ENCODE results near the gene CREM. TPM values are rescaled to one million over a fixed set of nuclear protein-coding genes. Genes with fewer than 3 reads are reported as not detected.

Gene CREM
- polyA plus RNA-seq, 1 of the 3 experiments (the other 2 are of a cell fraction): 41.4 TPM

GRCh38 chr10:35126062-35126529 lies 550 bp upstream of the CREM start:
- H3K27me3 ChIP-seq (ENCODE audit: insufficient read depth): no peaks in the 10 kb centered on the region
- peaks cover 30% of the 10 kb centered on the region for H3K79me2 ChIP-seq (ENCODE audit: insufficient read depth)
- peak overlapping the region; percentile 43 to 95 for H3K4me3 ChIP-seq (ENCODE audit: low read depth in 2 of 2, low read length in 1 of 2)
- no peaks in the 10 kb centered on the region for H3K9me2 ChIP-seq
- TF ChIP-seq YY1 (IDR thresholded peaks at IDR 0.05; ENCODE audit: low read depth) (no peak), REST (IDR thresholded peaks at IDR 0.05; ENCODE audit: low read depth, low read length) (no peak), RXRA (IDR thresholded peaks at IDR 0.05; ENCODE audit: borderline replicate concordance, low read depth) (no peak), EZH2phosphoT487 (IDR thresholded peaks at IDR 0.05; ENCODE audit: borderline replicate concordance, low read depth) (no peak), PBX3 (IDR thresholded peaks at IDR 0.05) (no peak)
- H2AFZ ChIP-seq (ENCODE audit: low read depth): peak overlapping the region; percentile 91
- H3K4me2 ChIP-seq: peak overlapping the region; percentile 89
- H3K9ac ChIP-seq: peak overlapping the region; percentile 99; the same call in 1 of the 2 replicates
- WGBS (ENCODE audit: low lambda C conversion rate): 54% methylated on average over 13 of the region's 13 CpGs
- peak overlapping the region; percentile 2 to 99; a peak in 3 of 4 replicates for H3K27ac ChIP-seq (ENCODE audit: low read depth in 2 of 2, low read length in 1 of 2)
- peaks cover 0 to 21% of the 10 kb centered on the region in 2 experiments; a peak in 3 of 4 replicates for H3K4me1 ChIP-seq (ENCODE audit: control insufficient read depth in 1 of 2, insufficient read depth in 2 of 2, low read depth in 1 of 2, low read length in 1 of 2)
- no peaks in the 10 kb centered on the region for H3K9me3 ChIP-seq
- H3K36me3 ChIP-seq (replicated peaks in 1 of 2; ENCODE audit: control insufficient read depth in 1 of 2, insufficient read depth in 2 of 2, low read length in 1 of 2): no peaks in the 10 kb centered on the region
- CTCF ChIA-PET: interaction anchor here (0.6 to 4.0 kb wide), 20 partner anchors 9 to 1653 kb away, joined by 3 to 31 read pairs (median 4); no protein-coding TSS in a partner anchor
- peaks cover 16% of the 10 kb centered on the region for H3F3A ChIP-seq (replicated peaks; ENCODE audit: insufficient read depth)
- no peaks in the 10 kb centered on the region for H4K20me1 ChIP-seq (ENCODE audit: insufficient read depth)
- DNase-seq: no peak
- POLR2A ChIA-PET: interaction anchor here (0.6 to 3.9 kb wide), 5 partner anchors 12 to 92 kb away, joined by 3 to 34 read pairs (median 3); no protein-coding TSS in a partner anchor

GRCh38 chr10:35127289-35127891 lies 744 bp downstream of the CREM start:
- POLR2A ChIA-PET: interaction anchor here (3.9 kb wide), 1 partner anchor 68 kb away, joined by 34 read pairs; no protein-coding TSS in a partner anchor

More at GRCh38 chr10:35127289-35127891, 744 bp downstream of the CREM start:
- H3F3A ChIP-seq (replicated peaks; ENCODE audit: insufficient read depth): peaks cover 16% of the 10 kb centered on the region
- H3K4me2 ChIP-seq: peak overlapping the region; percentile 90
- H3K4me3 ChIP-seq (ENCODE audit: low read depth in 2 of 2, low read length in 1 of 2): peak overlapping the region; percentile 80 to 95
- H3K9me2 ChIP-seq: no peaks in the 10 kb centered on the region
- peaks cover 0 to 24% of the 10 kb centered on the region in 2 experiments; a peak in 3 of 4 replicates for H3K4me1 ChIP-seq (ENCODE audit: control insufficient read depth in 1 of 2, insufficient read depth in 2 of 2, low read depth in 1 of 2, low read length in 1 of 2)
- no peaks in the 10 kb centered on the region for H3K9me3 ChIP-seq
- H3K27me3 ChIP-seq (ENCODE audit: insufficient read depth): no peaks in the 10 kb centered on the region
- H4K20me1 ChIP-seq (ENCODE audit: insufficient read depth): no peaks in the 10 kb centered on the region
- no peaks in the 10 kb centered on the region for H3K36me3 ChIP-seq (replicated peaks in 1 of 2; ENCODE audit: control insufficient read depth in 1 of 2, insufficient read depth in 2 of 2, low read length in 1 of 2)
- peaks cover 40% of the 10 kb centered on the region for H3K79me2 ChIP-seq (ENCODE audit: insufficient read depth)
- TF ChIP-seq RXRA (IDR thresholded peaks at IDR 0.05; ENCODE audit: borderline replicate concordance, low read depth) (no peak), PBX3 (IDR thresholded peaks at IDR 0.05) (no peak), USF2 (IDR thresholded peaks at IDR 0.05; ENCODE audit: borderline replicate concordance, low read depth, low read length) (no peak), MAX (IDR thresholded peaks at IDR 0.05; ENCODE audit: low read depth) (no peak), EP300 (IDR thresholded peaks at IDR 0.05; ENCODE audit: borderline replicate concordance in 1 of 2, low read depth in 1 of 2, low read length in 1 of 2) (no peak), FOSL2 (IDR thresholded peaks at IDR 0.05; ENCODE audit: borderline replicate concordance, low read depth) (no peak), SIN3A (IDR thresholded peaks at IDR 0.05; ENCODE audit: borderline replicate concordance, low read depth, low read length) (no peak), ZBTB33 (IDR thresholded peaks at IDR 0.05; ENCODE audit: borderline replicate concordance, low read depth) (no peak), TEAD4 (IDR thresholded peaks at IDR 0.05; ENCODE audit: borderline replicate concordance, insufficient read depth) (no peak)
- CTCF ChIA-PET: interaction anchor here (0.7 to 4.0 kb wide), 16 partner anchors 8 to 1652 kb away, joined by 3 to 31 read pairs (median 5); no protein-coding TSS in a partner anchor
- H3K27ac ChIP-seq (ENCODE audit: low read depth in 2 of 2, low read length in 1 of 2): peak overlapping the region; percentile 94 to 99
- peak overlapping the region; percentile 99 for H3K9ac ChIP-seq
- 1% methylated on average over 41 of the region's 56 CpGs for WGBS (ENCODE audit: low lambda C conversion rate)
- DNase-seq: peak; percentile 54
- H2AFZ ChIP-seq (ENCODE audit: low read depth): peak overlapping the region; percentile 35; the same call in 1 of the 2 replicates
